Endothelial cell (in vitro differentiated cells): ENCODE measurements around the gene WAPL. TPM values are rescaled to one million over a fixed set of nuclear protein-coding genes. Genes with fewer than 3 reads are reported as not detected.
A peak's percentile ranks its signal among the peaks of the same experiment; 100 is the strongest.
"Not testable (repeated sequence)": the region's sequence is repeated elsewhere in the genome, so short reads cannot be mapped to it uniquely, and the experiment has no call there.

Experiments
- DNase-seq: peaks from one replicate; pipeline ENCODE4 v3.0.0; 2021; ENCODE audit warnings: low spot score
- H3K27ac Mint-ChIP-seq: one replicate; pipeline ENCODE4 v1.8.0; 2021; ENCODE audit warnings: mixed read lengths, inconsistent platforms; ENCODE audit not compliant: unreplicated experiment
- H3K27me3 Mint-ChIP-seq: one replicate; pipeline ENCODE4 v1.8.0; 2021; ENCODE audit warnings: mild to moderate bottlenecking, moderate library complexity, mixed read lengths, inconsistent platforms; ENCODE audit not compliant: unreplicated experiment
- H3K36me3 Mint-ChIP-seq: one replicate; pipeline ENCODE4 v1.8.0; 2021; ENCODE audit warnings: mild to moderate bottlenecking, low read depth, mixed read lengths, inconsistent platforms; ENCODE audit not compliant: unreplicated experiment
- H3K4me1 Mint-ChIP-seq: one replicate; pipeline ENCODE4 v1.8.0; 2021; ENCODE audit warnings: mild to moderate bottlenecking, mixed read lengths, inconsistent platforms; ENCODE audit not compliant: unreplicated experiment
- H3K4me3 Mint-ChIP-seq: one replicate; pipeline ENCODE4 v1.8.0; 2021; ENCODE audit warnings: mild to moderate bottlenecking, mixed read lengths, inconsistent platforms; ENCODE audit not compliant: unreplicated experiment
- H3K9me3 Mint-ChIP-seq: one replicate; pipeline ENCODE4 v1.8.0; 2021; ENCODE audit warnings: mixed read lengths, inconsistent platforms; ENCODE audit not compliant: unreplicated experiment
- CTCF ChIP-seq: fragments of 200-600 bp; sonication (generic); IDR thresholded peaks from one replicate; pipeline ENCODE4 v1.5.0; 2021; ENCODE audit warnings: antibody characterized with exemption; ENCODE audit not compliant: unreplicated experiment
- total RNA-seq: library from RNA; stranded (reverse); fragmentation: NEBNext Ultra II Directional; extraction: Animal tissue kit (Norgen Biotek cat#: 25700); gene quantifications from one replicate; pipeline ENCODE4 v1.2.1, GENCODE V29; 2021; ENCODE audit not compliant: unreplicated experiment

WAPL gene
- total RNA-seq, 1 donor from 2014 or later, result 41.8 TPM

DNA sequence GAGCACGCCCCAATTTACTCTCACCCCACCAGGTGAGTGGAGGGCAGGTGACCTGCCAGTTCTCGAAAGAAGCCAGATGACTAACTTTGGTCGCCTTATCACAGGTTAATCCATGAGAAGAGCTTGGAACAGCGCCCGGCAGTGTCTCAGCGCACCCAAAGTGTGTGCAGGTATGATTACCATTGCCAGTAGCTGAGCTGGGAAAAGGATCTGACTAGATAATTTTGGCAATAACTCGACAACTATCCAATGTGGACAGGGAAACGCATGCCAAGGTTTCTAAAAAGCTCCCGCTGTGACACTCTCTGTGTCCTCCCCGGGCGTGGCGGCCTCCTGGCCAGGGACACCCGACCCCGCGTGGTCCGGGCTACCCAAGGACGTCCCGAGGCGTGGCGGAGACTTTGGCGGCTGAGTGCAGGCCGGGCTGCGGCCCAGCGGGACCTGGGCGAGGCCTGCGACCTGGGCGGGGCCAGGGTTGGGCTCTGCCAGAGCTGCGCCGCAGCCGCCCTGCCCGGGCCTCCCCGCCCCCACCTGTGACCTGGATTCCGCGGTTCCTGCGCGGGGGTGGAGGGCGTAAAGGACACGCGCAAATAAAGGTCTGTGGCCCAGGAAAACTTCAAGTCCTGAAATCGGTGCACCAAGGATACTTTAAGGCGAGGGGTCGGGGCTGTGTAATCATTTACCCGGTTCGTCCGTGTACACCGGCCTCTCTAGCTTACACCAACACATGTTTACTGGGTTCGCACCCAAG is 13.7 kb upstream of the WAPL start:
- DNase-seq, result peak; percentile 44
- no peak overlapping the region for H3K27ac Mint-ChIP-seq
- no peak for TF ChIP-seq CTCF
- H3K4me1 Mint-ChIP-seq, result peaks cover 5% of the 10 kb centered on the region
- no peaks in the 10 kb centered on the region for H3K9me3 Mint-ChIP-seq
- H3K27me3 Mint-ChIP-seq, result peaks cover 9% of the 10 kb centered on the region
- peak overlapping the region; percentile 87 for H3K4me3 Mint-ChIP-seq
- H3K36me3 Mint-ChIP-seq, result no peaks in the 10 kb centered on the region

- Mint-ChIP-seq H3K9me3 (no peaks in the 10 kb centered on the region), H3K4me1 (peaks cover 5% of the 10 kb centered on the region), H3K36me3 (no peaks in the 10 kb centered on the region), H3K27ac (no peak overlapping the region), H3K27me3 (peaks cover 11% of the 10 kb centered on the region), H3K4me3 (no peak overlapping the region)
- TF ChIP-seq CTCF, result no peak
- no peak for DNase-seq
Measured at GRCh38 chr10:86533328-86533727, 11.7 kb upstream of the WAPL start.

DNA sequence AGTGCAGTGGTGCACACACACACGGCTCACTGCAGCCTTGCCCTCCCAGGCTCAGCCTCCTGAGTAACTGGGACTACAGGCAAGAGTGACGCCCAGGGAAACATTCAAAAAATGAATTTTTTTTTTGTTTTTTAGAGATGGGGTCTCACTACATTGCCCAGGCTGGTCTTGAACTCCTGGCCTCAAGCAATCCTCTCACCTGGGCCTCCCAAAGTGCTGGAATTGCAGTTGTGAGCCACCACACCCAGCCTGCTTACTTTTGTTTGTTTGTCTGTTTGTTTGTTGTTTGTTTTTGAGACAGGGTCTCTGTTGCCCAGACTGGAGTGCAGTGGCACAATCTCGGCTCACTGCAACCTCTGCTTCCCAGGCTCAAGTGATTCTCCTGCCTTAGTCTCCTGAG is 7.1 kb upstream of the WAPL start:
- not testable (repeated sequence) for H3K27ac Mint-ChIP-seq, H3K36me3 Mint-ChIP-seq, H3K9me3 Mint-ChIP-seq

DNA sequence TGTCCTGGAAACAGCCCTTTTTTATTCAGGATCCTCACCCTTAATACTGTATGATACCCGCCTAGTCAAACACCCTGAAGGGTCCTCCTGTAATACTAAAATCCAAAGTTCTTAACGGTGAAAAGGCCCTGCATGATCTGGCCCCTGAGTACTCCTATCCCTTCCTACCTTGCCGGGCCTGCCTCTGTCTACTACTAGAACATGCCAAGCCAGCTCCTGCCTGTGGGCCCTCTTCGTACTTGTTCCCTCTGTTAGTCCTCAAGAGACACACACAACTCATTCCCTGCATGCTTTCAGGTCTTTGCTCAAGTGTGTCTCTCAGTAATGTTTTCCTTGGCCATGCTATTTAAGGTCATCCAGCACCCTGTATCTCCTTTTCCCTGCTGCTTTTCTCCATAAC is 5.0 kb upstream of the WAPL start:
- no peak overlapping the region for H3K4me3 Mint-ChIP-seq
- DNase-seq, result no peak
- TF ChIP-seq CTCF, result no peak
- peaks cover 10% of the 10 kb centered on the region for H3K4me1 Mint-ChIP-seq
- no peaks in the 10 kb centered on the region for H3K9me3 Mint-ChIP-seq
- peaks cover 4% of the 10 kb centered on the region for H3K27me3 Mint-ChIP-seq
- H3K27ac Mint-ChIP-seq, result no peak overlapping the region
- peaks cover 7% of the 10 kb centered on the region for H3K36me3 Mint-ChIP-seq

More for the DNA sequence above, 7.1 kb upstream of the WAPL start:
- not testable (repeated sequence) for H3K4me1 Mint-ChIP-seq, DNase-seq, H3K4me3 Mint-ChIP-seq, H3K27me3 Mint-ChIP-seq

- H3K4me3 Mint-ChIP-seq, H3K27ac Mint-ChIP-seq, H3K36me3 Mint-ChIP-seq, DNase-seq, H3K9me3 Mint-ChIP-seq, H3K27me3 Mint-ChIP-seq: not testable (repeated sequence)
- H3K4me1 Mint-ChIP-seq, result peaks cover 12% of the 10 kb centered on the region
Measured at GRCh38 chr10:86525713-86526112, 4.1 kb upstream of the WAPL start.

DNA sequence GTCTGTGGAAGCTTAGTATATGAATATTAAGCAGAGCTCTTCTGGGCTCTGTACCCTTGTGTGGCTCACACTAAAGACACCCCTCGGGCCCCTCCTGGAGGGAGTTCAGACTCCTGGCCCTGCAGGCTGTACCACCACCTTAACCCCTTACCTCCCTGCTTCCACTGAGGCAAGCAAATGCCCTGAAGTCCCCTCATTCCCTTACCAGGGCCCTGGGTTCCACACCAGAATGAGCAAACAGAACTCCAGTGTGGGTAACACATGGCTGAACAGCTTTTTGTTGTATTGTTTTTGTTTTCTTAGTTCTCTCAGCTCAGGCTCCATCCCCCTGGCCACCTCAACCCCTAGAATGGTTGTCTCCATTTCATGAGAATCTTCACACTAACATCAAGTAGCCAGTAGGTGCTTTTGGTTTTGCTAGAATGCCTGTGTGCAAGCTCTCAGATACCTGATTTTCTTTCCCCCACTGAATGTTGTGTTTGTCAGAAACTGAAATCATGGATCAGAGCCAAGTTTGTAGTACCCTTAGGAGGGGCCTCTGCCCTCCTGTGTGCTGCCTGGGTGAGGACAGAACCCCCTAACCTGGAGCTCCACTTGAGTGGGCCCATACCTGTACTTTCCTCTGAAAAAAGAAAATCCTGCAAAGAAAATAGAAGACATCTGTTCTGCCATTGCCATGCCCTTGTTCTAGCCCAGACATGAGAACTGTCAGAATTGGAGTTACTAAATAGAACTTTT is 2.8 kb upstream of the WAPL start:
- no peak for TF ChIP-seq CTCF
- Mint-ChIP-seq H3K9me3 (no peaks in the 10 kb centered on the region), H3K4me1 (peaks cover 22% of the 10 kb centered on the region), H3K36me3 (peaks cover 7% of the 10 kb centered on the region), H3K27me3 (peaks cover 3% of the 10 kb centered on the region), H3K4me3 (no peak overlapping the region), H3K27ac (no peak overlapping the region)
- DNase-seq, result no peak
